HL-60 (cell line): ENCODE data around the gene TMEM95.

Experiments
- CTCF ChIP-seq: IDR thresholded peaks from one replicate; pipeline ENCODE4 v1.5.1; 2011; ENCODE audit warnings: low read length, control low read depth, inconsistent platforms; ENCODE audit not compliant: insufficient read depth
- GABPA ChIP-seq: IDR thresholded peaks from 2 replicates; pipeline ENCODE4 v1.6.1; 2012; ENCODE audit warnings: low read depth

DNA sequence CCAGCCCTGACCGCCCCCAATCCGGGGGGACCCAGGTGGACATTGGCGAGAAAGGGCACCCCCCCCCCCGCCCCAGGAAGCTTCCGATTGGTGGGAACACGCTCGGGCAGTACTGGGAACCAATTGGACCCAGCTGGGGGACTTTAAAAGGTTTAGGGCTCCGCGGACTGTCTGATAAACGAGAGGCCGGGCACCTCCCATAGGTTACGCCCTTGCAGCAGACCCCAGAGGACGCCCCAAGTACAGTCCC lies 48.7 kb downstream of the TMEM95 start:
- TF ChIP-seq CTCF (no peak), GABPA (no peak)
